GM19328 (cell line): ENCODE measurements around the gene EP300.
A peak's percentile ranks its signal among the peaks of the same experiment; 100 is the strongest.
"Not testable (repeated sequence)": the region's sequence is repeated elsewhere in the genome, so short reads cannot be mapped to it uniquely, and the experiment has no call there.

Experiments used
- ATAC-seq: cut with Tn5 transposase; IDR thresholded peaks from one replicate; pipeline ENCODE4 v1.9.1; 2021; ENCODE audit warnings: mild to moderate bottlenecking, moderate library complexity; ENCODE audit not compliant: unreplicated experiment

Gene EP300

GRCh38 chr22:41146573-41146972, 54.2 kb downstream of the EP300 start:
- ATAC-seq, result no peak

DNA sequence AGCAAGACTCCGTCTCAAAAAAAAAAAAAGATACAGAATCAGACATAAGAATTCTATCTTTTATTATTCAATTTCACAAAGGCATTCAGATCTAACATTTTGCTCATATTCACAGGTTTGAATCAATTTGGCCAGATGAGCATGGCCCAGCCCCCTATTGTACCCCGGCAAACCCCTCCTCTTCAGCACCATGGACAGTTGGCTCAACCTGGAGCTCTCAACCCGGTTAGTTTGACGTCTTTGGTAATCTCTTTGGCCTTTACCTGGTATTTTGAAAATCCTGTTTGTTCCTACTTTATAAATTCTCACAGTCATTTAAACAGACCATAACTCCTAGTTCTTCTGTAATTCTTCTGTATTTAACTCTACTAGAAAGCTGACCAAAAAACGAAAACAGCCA, 55.3 kb downstream of the EP300 start:
- no peak for ATAC-seq

- no peak for ATAC-seq
These were observed 60.5 kb downstream of the EP300 start for GRCh38 chr22:41152902-41153301.

DNA sequence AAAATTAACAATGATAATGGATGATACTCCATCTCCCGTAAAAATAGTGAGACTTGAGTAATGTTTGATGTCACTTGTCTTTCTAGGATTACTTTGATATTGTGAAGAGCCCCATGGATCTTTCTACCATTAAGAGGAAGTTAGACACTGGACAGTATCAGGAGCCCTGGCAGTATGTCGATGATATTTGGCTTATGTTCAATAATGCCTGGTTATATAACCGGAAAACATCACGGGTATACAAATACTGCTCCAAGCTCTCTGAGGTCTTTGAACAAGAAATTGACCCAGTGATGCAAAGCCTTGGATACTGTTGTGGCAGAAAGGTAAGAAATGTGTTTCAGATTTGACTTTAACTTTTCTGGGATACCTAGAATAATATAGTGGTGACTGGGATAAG, 64.7 kb downstream of the EP300 start:
- ATAC-seq, result no peak

DNA sequence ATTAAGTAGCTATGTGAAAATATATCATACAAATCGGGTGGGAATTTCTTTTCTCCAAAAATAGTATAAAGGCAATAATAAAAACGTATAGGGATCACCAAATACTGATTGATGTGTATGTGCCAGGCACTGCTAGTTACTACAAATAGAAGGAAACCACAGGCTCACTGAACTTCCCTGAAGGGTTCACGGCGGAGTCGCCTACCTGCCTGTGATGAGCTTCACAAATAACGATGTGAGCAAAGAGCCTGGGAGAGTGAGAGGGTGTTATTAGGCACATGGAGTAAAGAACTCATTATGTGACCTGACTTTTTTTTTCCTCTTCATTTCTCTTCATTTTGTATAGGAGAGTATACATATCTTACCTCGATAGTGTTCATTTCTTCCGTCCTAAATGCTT, 76.8 kb downstream of the EP300 start:
- ATAC-seq, result no peak

DNA sequence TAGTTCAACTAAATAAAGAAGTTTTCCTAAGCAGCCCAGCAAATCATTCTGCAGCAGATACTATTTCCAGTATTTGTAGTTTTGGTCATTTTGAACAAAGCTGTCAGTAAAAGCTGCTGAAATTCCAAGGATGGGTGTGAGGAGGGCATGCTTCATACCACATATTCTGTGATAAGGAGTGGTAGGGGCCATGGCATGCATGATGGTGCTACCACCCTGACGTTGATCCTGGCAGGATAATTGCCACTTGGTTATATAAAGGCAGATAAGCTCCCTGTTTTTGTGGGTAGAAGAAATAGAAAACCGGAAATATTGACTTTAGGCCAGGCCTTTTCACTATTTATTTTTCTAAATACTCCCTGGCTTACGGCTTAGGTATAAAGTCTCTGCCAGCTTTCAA, 79.6 kb downstream of the EP300 start:
- no peak for ATAC-seq

GRCh38 chr22:41175546-41175945, 83.2 kb downstream of the EP300 start:
- ATAC-seq, result no peak

GRCh38 chr22:41177040-41177621, 84.7 kb downstream of the EP300 start:
- ATAC-seq, result no peak

DNA sequence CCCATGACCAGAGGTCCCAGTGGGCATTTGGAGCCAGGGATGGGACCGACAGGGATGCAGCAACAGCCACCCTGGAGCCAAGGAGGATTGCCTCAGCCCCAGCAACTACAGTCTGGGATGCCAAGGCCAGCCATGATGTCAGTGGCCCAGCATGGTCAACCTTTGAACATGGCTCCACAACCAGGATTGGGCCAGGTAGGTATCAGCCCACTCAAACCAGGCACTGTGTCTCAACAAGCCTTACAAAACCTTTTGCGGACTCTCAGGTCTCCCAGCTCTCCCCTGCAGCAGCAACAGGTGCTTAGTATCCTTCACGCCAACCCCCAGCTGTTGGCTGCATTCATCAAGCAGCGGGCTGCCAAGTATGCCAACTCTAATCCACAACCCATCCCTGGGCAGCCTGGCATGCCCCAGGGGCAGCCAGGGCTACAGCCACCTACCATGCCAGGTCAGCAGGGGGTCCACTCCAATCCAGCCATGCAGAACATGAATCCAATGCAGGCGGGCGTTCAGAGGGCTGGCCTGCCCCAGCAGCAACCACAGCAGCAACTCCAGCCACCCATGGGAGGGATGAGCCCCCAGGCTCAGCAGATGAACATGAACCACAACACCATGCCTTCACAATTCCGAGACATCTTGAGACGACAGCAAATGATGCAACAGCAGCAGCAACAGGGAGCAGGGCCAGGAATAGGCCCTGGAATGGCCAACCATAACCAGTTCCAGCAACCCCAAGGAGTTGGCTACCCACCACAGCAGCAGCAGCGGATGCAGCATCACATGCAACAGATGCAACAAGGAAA, 85.4 kb downstream of the EP300 start:
- ATAC-seq, result no peak

DNA sequence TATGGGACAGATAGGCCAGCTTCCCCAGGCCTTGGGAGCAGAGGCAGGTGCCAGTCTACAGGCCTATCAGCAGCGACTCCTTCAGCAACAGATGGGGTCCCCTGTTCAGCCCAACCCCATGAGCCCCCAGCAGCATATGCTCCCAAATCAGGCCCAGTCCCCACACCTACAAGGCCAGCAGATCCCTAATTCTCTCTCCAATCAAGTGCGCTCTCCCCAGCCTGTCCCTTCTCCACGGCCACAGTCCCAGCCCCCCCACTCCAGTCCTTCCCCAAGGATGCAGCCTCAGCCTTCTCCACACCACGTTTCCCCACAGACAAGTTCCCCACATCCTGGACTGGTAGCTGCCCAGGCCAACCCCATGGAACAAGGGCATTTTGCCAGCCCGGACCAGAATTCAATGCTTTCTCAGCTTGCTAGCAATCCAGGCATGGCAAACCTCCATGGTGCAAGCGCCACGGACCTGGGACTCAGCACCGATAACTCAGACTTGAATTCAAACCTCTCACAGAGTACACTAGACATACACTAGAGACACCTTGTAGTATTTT, 86.1 kb downstream of the EP300 start:
- ATAC-seq, result no peak

GRCh38 chr22:41180362-41180761, 88.0 kb downstream of the EP300 start:
- not testable (repeated sequence) for ATAC-seq

DNA sequence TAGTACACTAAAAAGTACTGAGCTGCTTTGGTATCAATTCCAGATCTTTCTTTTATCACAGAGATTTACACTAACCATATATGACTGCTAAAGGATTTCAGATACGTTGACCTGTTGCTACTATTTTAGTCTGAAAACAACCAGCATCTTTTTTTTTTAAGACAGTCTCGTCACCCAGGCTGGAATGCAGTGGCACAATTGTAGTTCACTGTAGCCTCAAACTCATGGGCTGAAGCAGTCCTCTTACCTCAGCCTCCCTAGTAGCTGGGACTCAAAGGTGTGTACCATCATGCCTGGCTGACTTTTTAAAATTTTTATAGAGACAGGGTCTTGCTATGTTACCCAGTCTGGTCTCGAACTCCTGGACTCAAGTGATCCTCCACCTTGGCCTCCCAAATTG, 88.5 kb downstream of the EP300 start:
- ATAC-seq, result no peak

DNA sequence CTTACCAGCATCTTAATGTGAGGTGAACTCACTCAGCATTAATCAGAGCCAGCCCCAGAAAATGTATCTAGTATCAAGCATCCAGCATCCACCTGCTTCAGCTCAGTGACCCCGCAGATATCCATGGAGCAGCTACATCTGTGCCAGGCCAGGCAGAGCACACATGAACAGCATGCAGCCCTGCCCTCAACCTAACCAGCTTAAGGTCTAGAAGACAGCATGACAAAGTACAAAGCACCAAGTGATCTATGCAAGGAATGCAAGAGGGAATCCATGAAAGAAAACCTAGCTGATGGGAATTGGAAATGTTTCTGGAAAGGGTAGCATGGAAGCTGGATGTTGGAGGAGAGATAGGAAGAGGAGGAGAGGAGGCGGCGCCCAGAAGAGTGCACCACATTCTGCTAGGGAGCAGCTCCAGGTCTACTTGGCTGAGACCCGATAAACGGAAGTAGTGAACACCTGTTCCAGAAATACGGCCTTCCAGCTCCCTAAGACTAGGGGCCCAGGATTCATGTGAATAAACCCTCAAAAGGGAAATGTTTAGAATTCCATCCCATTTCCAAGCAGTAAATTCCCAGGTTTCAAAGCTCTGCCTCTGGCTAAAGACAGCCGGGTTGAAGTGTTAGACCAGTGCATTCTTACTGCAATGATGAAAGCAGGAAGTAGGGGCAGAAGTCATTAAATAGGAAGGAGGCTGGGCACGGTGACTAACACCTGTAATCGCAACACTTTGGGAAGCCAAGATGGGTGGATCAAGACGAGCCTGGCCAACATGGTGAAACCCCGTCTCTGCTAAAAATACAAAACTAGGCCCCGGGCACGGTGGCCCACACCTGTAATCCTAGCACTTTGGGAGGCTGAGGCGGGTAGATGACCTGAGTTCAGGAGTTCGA, 89.2 kb downstream of the EP300 start:
- no peak for ATAC-seq

DNA sequence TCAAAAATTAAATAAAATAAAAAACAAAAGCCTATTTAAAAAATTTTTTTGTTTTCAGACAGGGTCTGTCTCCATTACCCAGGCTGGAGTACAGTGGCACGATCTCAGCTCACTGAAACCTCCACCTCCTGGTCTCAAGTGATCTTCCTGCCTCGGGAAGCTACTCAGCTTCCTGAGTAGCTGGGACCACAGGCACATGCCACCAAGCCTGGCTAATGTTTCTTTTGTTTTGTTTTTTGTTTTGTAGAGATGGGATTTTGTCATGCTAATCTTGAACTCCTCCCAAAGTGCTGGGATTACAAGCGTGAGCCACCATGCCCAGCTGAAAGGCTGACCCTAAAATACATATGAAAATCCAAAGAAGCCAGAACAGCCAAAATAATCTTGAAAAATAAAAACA, 92.3 kb downstream of the EP300 start:
- ATAC-seq, result no peak

DNA sequence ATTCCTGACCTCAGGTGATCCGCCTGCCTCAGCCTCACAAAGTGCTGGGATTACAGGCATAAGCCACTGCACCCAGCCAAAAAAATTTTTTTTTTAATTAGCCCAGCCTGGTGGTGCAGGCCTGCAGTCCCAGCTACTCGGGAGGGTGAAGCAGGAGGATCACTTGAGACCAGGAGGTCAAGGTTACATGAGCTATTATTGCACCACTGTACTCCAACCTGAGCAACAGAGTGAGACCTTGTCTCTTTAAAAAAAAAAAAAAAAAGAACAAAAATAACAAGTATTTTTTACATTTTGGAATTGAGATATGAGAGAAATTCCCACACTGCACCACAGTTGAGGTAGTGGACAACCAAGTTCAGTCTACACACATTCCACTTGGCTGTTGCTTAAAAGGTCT, 99.1 kb downstream of the EP300 start:
- ATAC-seq, result no peak

- no peak for ATAC-seq
These were observed 101.4 kb downstream of the EP300 start for GRCh38 chr22:41193829-41194228.

- peak; percentile 71 for ATAC-seq
These were observed 104.9 kb downstream of the EP300 start for GRCh38 chr22:41197038-41197972.

DNA sequence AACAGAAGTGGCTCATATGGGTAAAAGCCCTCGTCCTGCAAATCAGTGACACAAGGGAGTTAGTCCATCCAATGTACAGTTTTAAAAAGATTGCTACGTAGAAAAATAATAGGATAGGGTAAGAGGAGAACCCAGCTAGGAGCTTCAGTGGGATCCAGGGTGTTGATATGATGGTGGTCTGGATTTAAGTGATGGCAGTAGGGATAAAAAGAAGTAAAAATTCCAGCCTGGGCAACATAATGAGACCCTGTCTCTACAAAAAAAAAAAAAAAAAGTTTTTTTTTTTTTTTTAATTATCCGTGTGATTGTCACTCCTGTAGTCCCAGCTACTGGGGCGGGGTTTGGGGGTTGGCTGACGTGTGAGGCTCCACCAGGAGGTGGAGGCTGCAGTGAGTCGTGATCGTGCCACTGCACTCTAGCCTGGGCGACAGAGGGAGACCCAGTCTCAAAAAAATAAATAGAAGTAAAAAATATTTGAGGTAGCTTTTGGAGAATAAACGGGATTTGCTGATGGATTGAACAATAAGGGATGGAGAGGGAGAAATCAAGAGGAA, 105.7 kb downstream of the EP300 start:
- no peak for ATAC-seq

DNA sequence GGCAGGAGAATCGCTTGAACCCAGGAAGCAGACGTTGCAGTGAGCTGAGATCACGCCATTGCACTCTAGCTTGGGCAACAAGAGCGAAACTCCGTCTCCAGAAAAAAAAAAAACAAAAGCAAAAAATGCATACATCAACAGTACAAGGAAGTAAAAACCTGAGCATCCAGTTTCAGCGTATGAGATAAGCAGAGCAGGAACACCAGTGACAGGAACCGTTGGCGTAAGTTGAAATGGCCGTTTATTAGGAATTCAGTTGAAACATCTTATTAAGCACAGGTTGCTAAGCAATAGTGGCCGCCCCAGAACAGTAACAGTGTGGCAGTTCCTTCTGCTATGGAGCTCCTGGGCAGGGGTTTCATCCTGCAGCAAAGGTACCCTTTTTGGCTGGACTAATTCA, 108.7 kb downstream of the EP300 start:
- ATAC-seq, result no peak

GRCh38 chr22:41203118-41203517, 110.7 kb downstream of the EP300 start:
- ATAC-seq, result no peak
